Suprapubic skin (tissue), 3 donors: ENCODE data around the gene ZSWIM3.

ENCODE experiments used
- CTCF ChIP-seq, 2 donors: fragments of 200-600 bp in 1 of 2; fragments of 450-650 bp in 1 of 2; sonication (generic) in 1 of 2; IDR thresholded peaks; one replicate each; pipeline ENCODE4 v1.5.1; 2016 to 2019; ENCODE audit warnings: antibody characterized with exemption in 2 of 2, mild to moderate bottlenecking in 1 of 2, moderate library complexity in 1 of 2
- POLR2A ChIP-seq, 2 donors: fragments of 450-650 bp; IDR thresholded peaks; one replicate each; pipeline ENCODE4 v1.6.1; 2017; ENCODE audit warnings: antibody characterized with exemption in 2 of 2, mild to moderate bottlenecking in 2 of 2, moderate library complexity in 2 of 2

DNA sequence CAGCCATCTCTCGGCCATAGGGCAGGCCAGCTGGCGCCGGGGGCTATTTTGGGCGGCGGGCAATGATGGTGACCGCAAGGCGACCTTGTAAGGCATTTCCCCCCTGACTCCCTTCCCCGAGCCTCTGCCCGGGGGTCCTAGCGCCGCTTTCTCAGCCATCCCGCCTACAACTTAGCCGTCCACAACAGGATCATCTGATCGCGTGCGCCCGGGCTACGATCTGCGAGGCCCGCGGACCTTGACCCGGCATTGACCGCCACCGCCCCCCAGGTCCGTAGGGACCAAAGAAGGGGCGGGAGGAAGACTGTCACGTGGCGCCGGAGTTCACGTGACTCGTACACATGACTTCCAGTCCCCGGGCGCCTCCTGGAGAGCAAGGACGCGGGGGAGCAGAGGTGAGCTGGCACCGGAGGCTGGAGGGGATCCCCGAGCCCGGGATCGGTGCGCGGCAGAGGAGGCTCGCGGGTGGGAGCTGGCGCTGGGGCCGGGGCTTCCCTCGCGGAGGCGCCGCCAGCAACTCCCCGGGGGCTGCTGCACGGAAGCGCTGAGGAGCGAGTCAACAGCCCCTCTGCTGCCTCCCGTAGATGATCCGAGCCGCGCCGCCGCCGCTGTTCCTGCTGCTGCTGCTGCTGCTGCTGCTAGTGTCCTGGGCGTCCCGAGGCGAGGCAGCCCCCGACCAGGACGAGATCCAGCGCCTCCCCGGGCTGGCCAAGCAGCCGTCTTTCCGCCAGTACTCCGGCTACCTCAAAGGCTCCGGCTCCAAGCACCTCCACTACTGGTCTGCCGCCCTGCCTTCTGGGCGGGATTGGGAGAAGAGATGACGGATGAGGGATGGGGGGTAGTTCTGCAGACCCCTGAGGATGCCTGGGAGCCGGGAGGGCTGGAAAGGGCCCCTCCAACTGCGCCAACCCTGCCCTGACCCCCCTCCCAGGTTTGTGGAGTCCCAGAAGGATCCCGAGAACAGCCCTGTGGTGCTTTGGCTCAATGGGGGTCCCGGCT is 33.9 kb downstream of the ZSWIM3 start, which contains the start of the genes CTSA and NEURL2:
- peak in 1 of 2 donors; percentile 21 for TF ChIP-seq POLR2A (IDR thresholded peaks at IDR 0.05)
- no peak for TF ChIP-seq CTCF (IDR thresholded peaks at IDR 0.05)
